Eye (tissue), 1 donor: ENCODE measurements around the gene POLR3GL.

Experiments used
- DNase-seq: peaks from one replicate; pipeline ENCODE4 v3.0.0-alpha.2; 2015

Gene POLR3GL

DNA sequence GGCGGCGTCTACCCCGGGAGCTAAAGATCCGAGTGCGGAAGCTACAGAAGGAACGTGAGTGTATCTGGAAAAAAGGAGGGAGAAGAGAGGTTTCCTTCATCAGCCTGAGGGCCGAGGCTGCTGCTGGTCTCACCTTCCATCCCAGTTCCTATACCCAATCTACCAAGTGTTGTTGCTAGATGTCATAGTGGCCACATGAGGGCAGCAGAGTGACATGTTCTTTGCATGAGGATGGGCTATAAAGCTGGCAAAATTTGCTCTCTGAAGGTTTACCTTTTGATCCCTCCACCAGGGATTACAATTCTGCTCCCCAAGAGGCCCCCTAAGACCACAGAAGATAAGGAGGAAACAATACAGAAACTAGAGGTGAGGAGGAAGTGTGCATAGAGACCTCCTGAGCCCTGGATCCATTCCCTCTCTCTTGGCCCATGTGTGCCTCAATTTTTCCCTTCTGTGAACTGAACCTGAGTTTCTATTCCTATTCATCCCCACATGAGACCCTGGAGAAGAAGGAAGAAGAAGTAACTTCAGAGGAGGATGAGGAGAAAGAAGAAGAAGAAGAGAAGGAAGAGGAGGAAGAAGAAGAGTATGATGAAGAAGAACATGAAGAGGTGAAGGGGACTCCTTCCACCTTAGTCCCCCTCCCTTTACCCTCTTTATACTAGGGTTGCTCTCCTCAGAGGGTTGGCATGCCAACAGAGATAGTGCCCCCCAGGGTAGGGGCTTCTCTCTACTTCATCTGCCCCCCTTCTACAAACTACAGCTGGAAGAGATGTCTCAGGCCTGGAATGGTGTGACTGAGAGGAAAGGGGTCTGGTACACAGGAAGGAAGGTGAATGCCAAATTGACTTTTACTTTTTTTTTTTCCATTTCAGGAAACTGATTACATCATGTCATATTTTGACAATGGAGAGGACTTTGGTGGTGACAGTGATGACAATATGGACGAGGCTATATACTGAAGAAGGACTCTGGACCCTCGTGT lies 13.3 kb downstream of the POLR3GL start:
- DNase-seq: peak; percentile 93

DNA sequence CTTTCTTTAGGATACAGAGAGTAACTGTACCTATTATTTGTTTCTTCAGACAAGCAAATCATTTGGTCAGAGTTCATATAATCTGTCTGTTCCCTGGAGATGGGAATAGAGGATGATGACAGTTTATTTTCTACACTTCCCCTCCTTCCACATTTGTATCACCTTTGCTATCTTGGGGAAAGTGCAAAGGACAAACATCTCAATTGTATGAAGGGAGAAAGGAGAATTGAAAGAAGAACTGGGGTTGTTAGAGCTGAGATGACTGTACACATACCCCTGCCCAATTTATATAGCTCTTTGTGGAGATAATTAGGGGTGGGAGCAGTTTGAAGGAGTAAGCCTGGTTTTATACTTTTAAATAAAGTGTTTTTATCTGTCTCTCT lies 14.0 kb downstream of the POLR3GL start:
- no peak for DNase-seq

DNA sequence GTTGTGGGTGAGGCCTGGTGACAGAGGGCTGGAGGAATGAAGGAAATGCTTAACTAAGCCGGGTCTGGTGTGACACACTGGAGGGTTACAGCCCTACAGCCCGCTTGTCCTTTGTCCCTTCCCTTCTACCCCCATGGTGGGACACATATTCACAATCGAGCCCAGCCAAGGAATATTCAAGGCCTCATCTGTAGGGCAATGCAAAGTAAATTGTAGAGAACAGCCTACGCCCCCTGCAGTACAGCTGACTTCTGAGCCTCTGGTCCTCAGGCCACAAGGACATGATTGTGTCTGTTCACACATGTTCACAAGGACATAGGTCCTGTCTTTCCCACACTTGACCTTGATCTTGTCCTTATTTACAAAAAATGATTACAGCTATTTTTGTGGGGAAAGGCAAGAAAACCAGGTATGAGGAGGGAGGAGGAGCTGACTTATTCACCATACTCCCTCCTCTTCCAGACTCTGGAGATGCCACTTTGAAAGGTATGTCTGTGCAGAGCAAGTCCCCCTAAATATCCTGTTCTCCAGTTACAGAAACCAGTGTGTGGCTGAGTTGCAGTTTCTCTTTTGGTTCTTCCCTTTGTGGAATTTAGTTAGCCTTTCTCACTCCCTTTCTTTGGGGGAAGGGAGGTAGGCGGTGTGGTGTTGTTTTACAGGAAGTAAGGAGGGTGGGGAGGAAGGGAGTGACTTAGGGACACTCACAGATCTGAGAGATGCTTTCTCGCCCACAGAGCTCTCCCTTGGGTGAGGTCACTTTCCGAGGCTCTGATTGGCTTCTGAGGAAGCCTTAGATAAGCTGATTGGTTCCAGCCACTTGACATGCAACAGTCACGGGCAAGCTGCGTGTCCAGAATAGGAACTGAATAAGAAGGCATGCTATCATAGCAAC lies 14.6 kb downstream of the POLR3GL start:
- peak; percentile 96 for DNase-seq

DNA sequence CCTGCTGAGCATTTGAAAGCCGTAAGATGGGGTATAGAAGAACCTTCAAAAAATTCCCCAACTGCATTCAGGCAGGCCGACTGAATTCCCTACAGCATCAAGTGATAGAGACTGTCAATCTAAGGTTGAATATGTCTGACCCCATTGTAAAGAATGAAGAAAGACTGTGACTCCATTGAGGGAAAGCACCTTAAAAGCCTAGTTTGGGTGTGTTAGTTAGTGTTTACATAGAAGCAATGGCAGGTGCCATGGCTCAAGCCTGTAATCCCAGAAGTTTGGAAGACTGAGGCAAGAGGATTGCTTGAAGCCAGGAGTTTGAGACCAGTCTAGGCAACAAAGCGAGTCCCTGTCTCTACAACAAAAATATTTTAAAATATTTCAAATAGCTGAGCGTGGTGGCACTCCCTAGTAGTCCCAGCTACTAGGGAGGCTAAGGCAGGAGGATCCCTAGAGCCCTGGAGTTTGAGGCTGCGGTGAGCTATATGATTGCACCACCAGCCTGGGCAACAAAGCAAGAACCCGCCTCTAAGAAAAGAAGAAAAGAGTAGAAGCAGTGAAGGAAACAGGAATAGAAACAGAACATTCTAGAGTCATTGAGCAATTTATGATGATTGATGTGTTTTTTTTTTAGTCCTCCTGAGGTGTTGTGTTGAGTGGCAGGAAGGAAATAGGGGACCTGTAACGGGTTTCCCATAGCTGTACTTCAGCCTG lies 15.4 kb downstream of the POLR3GL start:
- no peak for DNase-seq

DNA sequence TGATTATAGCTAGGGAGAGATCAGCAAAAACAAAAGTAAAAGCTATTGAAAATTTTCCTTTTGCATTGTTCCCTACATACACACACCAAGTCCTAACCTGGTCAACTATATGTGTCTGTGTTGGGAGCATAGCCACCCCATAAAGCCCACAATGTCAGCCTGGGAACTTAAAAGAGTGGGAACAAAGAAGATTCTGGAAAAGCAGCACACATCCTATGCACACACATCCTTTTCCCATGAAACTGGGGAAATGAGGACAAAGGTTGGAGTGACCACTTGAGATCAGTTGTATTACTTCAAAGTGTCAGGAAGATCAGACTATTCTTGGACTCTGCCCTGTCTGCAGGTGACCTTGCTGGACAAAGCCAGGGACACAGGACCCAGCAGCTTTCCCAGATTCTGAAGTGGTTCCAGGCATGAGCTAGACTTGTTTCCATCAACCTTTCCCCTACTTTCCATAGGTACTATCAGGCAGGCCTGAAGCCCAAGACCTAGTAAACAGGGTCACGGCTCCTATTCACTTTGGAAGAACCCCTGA lies 16.0 kb downstream of the POLR3GL start:
- DNase-seq: no peak

DNA sequence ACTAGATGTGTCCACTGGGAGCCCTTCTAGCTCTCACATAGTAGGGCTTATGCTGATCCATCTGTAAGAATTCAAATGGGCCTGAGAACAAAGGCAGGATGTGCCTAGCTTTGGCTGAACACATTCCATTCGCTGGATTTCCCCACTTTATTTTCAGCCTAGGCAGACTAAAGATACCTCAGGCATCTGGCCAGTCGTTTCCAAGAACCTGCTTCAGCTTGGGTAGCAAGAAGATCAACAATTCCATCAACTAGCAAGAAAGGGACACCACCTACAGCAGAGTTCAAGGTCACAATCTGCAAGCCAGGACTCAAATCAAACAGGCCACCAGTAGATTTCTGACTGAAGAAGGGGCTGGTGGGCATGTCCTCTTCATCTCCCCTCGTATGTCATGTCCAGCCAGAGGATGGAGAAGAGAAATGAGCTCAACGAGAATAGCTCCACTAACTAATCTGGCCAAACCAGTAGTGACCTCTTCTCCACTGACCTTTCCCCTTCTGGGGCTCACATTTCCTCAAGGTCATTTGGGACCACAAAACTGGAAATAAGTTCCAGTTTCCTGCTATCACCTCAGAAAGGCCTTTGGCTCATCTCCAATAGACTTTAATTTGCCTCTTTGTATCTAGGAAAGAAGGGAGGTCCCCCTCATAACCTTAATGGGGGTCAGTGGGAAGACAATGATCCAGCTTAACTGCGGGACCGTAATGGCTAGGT lies 17.7 kb downstream of the POLR3GL start:
- DNase-seq: no peak

DNA sequence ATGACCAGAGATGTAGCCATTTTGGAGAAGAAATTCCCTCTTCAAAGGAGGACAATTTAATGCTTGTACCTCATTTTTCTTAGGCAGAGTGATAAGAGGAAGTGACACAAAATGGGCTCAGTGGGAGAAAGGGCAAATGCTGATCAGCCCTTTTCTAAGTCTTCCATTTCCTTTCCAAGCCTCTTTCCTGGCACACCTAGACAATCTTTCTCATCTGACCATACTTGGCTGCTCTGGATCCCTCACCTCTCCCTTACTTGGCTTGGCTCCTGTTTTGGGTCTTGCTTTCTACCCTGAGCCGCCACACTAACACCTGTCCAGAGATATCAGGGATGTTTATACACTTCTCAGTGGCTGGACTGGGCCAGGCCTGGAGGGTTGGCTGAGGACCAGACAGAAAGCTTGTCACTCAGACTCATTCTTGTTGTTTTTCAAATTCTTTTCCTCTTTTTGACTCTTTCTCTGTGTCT lies 18.8 kb downstream of the POLR3GL start:
- DNase-seq: no peak

DNA sequence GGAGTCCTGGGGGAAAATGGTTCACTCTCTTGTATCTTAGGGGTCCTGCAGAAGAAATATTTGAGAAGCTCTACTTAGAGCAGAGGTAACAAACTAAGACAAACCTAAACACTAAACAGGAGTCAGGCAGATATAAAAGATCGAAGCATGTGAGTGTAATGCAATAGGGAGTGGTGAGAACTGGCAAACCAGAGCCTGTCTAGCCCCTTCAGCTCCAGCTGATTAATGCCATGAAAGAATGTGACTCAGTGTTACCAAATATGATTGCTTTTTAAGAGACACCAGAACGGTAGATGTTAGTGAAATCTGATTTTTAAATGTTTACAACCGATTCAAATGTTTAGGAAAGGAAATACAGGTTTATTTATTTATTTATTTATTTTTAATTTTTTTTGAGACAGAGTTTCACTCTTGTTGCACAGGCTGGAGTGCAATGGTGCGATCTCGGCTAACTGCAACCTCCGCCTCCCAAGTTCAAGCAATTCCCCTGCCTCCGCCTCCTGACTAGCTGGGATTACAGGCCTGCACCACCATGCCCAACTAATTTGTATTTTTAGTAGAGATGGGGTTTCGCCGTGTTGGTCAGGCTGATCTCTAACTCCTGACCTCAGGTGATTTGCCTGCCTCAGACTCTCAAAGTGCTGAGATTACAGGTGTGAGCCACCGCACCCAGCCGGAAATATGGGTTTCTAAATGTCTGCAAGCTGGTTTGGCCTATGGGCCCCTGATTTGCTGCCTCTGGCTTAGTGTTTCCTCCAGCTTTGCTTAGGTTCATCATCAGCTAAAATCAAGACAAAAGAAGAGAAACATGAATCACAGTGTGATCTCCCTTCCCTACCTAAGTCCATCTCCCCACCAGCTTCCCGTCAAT lies 19.7 kb downstream of the POLR3GL start:
- no peak for DNase-seq

DNA sequence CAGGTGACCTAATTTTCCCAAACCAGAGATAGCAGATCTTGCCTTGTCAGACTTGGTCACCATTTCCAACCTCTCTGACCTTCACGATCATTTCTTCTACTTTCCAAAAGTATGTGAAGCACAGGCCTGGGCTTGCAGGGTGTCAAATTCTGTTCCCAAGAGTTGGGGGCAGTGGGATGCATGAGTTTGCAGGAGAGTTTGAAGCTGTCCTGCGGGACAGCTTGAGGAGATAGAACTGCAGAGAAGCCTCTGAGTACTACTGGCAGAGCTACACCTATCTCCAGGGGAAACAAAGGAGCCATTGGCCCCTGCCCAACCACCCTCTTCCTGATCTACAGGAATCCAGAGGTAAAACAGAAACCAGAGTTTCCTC lies 20.6 kb downstream of the POLR3GL start:
- no peak for DNase-seq

DNA sequence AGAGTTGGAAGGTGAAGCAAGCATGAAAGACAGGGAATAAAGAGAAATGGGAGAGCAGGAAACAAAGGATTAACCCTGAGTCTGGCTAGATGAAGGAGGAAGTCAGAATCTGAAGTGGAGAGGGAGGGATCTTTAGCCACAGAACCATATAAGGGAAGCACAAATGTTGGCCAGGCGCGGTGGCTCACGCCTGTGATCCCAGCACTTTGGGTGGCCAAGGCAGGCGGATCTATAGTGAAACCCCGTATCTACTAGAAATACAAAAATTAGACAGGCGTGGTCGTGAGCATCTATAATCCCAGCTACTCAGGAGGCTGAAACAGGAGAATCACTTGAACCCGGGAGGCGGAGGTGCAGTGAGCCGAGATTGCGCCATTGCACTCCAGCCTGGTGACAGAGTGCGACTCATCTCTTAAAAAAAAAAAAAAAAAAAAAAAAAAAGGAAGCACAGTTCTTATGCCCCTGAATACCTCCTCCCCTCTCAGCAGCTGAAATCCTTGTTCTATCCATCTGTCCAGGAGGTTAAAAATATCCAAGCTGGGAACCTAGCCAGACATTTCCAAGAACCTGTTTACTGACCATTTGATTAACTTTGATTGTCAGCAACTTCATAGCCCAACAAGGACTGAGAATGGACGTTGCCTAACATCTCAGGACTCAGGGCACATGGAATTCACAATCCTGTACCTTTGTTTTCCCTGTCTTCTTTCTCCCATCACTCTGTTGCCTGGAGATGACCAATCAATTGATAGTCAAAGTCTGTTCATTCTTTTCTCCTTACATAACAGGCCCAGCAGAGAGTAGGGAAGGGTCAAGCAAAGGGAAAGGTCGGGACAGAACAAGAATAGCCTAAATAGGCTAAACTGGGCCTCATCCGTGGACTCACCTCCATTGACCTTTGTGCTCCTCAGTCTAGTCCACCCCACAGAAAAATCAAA lies 21.3 kb downstream of the POLR3GL start:
- peak; percentile 39 for DNase-seq

DNA sequence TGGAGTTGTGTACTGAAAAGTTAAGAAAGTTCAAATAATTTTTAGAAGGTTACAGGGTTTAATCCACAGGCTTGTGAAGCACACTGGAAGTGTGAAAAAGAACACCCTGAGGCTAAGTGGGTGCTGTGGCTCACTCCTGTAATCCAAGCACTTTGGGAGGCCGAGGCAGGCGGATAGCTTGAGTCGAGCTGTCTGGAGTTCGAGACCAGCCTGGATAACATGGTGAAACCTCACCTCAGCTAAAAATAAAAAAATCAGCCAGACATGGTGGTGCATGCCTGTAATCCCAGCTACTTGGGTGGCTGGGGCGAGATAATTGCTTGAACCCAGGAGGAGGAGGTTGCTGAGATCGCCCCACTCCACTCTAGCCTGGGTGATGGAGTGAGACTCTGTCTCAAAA lies 22.1 kb downstream of the POLR3GL start:
- DNase-seq: no peak

DNA sequence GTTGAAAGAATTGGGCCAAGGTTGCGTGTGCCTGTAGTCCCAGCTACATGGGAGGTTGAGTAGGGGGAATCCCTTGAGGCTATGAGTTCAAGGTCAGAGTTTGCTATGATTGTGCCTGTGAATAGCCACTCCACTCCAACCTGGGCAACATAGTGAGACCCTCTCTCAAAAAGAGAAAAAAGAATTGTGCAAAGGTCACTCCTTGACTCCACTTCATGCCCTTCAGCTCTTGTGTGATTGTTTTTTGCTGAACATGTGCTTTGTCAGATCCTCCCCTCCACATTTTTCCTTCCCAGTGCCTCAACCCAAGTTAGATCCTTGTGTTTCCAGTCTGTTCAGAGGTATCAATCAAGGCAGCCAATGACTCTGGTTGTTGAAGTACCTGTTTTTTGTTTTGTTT lies 23.4 kb downstream of the POLR3GL start:
- DNase-seq: no peak

DNA sequence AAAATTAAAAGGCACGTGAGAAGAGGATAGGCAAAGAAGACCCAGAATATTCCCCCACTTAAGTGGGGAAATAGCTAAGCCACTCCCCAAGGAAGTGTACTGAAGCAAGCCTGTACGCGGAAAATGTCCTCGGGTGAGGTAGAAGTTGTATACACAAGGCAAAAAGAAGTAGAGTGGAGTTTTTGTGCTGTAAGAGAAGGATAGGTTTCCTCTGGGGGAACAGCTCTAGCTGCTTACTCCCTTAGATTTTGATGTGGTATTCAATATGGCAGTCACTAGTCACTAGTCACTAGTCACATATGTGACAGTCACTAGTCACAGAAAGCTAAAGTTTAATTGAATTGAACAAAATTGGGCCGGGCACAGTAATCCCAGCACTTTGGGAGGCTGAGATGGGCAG lies 24.3 kb downstream of the POLR3GL start:
- DNase-seq: no peak

DNA sequence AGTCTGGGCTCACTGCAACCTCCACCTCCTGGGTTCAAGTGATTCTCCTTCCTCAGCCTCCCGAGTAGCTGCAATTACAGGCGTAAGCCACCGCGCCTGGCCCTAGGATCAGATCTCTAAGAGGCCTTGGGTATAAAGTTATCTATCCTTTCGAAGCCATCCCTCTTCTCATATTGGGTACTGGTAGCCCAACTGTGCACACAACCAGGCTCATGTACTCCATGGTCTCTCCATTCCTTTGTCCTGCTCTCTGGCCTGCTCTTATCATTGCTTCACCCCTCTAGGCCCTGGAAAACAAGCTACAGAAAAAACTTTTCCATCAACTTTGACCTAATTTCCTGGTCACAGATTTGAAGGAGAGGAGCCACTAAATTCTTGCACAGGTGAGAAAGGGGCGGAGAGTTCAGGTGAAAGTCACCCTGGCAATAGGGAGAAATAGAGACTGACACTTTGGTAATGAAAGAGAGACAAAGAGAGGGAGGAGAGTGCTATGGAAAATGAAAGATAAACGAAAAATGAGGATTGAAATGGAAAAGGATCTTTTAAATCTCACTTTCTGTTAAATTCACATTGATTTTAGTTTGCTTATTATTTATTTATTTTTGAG lies 25.9 kb downstream of the POLR3GL start:
- no peak for DNase-seq

DNA sequence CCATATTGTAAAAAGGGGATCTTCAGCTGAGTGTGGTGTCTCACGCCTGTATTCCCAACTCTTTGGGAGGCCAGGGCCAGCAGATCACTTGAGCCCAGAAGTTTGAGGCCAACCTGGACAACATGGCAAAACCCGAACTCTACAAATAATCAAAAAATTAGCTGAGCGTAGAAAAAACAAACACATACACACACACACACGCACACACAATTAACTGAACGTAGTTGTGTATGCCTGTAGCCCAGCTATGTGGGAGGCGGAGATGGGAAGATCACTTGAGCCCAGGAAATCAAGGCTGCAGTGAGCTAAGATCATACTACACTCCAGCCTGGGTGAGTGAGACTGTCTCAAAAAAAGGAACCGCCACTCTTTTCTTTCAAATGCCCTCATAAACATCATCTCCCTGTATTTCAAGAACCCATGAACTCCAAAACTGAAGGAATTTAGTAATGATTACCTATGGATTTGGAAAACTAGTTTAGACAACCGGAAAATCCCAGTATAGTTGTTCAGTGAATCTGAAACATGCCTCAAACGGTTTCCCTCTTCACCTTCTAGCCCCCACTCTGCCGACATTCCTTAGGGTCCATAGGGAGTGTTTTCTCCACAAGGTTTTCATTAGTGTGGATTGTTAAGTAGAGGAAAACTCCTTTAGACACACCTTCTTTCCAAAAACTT lies 27.4 kb downstream of the POLR3GL start:
- peak; percentile 49 for DNase-seq

DNA sequence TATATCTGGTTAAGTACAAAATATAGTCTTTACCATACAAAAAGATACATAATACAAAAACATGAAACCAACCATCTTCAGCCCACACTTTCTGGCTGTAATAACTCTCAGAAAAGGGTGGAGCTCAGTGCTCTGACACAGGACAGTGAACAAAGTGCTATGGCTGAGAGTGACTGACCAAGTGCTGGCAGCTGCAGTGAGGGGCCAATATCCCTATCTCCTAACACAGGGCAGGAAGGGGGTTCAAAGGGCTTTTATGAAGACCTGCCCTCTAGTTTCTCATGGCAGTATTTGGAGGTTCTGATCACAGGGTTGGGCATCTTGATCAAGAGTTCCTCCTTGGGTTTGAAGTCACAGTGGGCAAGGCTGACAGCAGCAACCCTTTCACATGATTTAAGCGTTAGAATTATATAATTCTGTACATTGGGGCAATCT lies 28.0 kb downstream of the POLR3GL start:
- DNase-seq: no peak

DNA sequence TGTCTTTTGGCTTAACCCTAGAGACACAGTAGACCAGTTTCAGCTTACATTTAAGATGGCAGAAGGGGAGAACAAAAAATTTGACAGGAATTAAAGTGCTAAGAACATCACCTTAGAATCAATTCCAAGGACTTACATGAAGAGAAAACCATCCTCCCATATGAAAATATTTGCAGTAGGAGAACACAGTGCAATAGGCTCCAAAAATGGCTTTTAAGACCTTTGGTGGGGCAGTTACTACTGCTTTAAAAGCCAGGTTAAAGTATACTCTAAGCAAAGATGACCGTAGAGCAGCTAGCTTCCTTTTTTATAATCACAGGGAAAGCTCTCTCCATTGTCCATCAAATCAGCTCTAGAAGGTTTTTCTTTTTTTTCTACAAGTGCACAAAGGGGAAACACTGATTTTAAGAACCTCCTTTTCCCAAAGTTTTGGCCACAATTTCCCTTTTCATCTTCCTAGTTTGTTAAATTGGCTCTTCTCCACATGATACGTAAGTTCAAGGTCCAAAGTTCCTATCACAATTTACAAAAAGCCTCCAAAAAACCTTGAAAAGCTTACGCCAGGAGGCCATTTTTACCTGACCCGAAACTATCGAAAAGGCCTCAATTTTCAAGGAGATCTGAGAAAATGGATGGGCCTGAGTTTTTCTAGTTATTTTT lies 28.6 kb downstream of the POLR3GL start:
- DNase-seq: no peak
